Measurements from ENCODE around the gene CTXN1.

CTXN1 gene

GRCh38 chr19:7953576-7953975 lies 27.6 kb upstream of the CTXN1 start:
- Histone ChIP-seq H3K36me3 (ENCODE audit: control insufficient read depth, low read length) (no peaks in the 10 kb centered on the region), H3K27ac (ENCODE audit: low read depth, low read length) (no peak overlapping the region), H4K20me1 (ENCODE audit: control insufficient read depth, insufficient read depth, low read depth, low read length) (no peaks in the 10 kb centered on the region), H3K79me2 (ENCODE audit: control insufficient read depth, low read length) (no peaks in the 10 kb centered on the region), H3K9me3 (ENCODE audit: control insufficient read depth, insufficient read depth, low read length) (no peaks in the 10 kb centered on the region), H3F3A (ENCODE audit: control insufficient read depth, insufficient read depth) (no peaks in the 10 kb centered on the region; the same call in 1 of the 2 replicates), H3K4me3 (ENCODE audit: low read length) (no peak overlapping the region), H3K27me3 (ENCODE audit: control insufficient read depth, low read length) (no peaks in the 10 kb centered on the region), H3K9me2 (replicated peaks; ENCODE audit: control insufficient read depth, low read length) (no peaks in the 10 kb centered on the region), H3K4me1 (ENCODE audit: control insufficient read depth, low read length) (no peaks in the 10 kb centered on the region), H3K4me2 (ENCODE audit: low read length) (no peak overlapping the region)
- TF ChIP-seq EZH2phosphoT487 (IDR thresholded peaks at IDR 0.05; ENCODE audit: borderline replicate concordance, low read length) = no peak
- no peak for TF ChIP-seq CTCF (IDR thresholded peaks at IDR 0.05; ENCODE audit: low read depth, low read length, poor library complexity, severe bottlenecking)

GRCh38 chr19:7953060-7953459 lies 27.1 kb upstream of the CTXN1 start:
- TF ChIP-seq CTCF (IDR thresholded peaks at IDR 0.05; ENCODE audit: low read depth, low read length, poor library complexity, severe bottlenecking) = no peak
- no peak for TF ChIP-seq EZH2phosphoT487 (IDR thresholded peaks at IDR 0.05; ENCODE audit: borderline replicate concordance, low read length)
- H3K9me2 ChIP-seq (replicated peaks; ENCODE audit: control insufficient read depth, low read length) = no peaks in the 10 kb centered on the region

GRCh38 chr19:7947939-7948338 lies 22.0 kb upstream of the CTXN1 start:
- Histone ChIP-seq H3K27me3 (ENCODE audit: control insufficient read depth, low read length) (no peaks in the 10 kb centered on the region), H3K4me3 (ENCODE audit: low read length) (no peak overlapping the region), H3K27ac (ENCODE audit: low read depth, low read length) (no peak overlapping the region), H3K36me3 (ENCODE audit: control insufficient read depth, low read length) (peaks cover 4% of the 10 kb centered on the region; the same call in 1 of the 2 replicates), H3K4me2 (ENCODE audit: low read length) (no peak overlapping the region), H3K9me2 (replicated peaks; ENCODE audit: control insufficient read depth, low read length) (no peaks in the 10 kb centered on the region), H3K79me2 (ENCODE audit: control insufficient read depth, low read length) (peaks cover 20% of the 10 kb centered on the region), H4K20me1 (ENCODE audit: control insufficient read depth, insufficient read depth, low read depth, low read length) (peaks cover 4% of the 10 kb centered on the region; the same call in 1 of the 2 replicates), H3K9me3 (ENCODE audit: control insufficient read depth, insufficient read depth, low read length) (no peaks in the 10 kb centered on the region), H3K4me1 (ENCODE audit: control insufficient read depth, low read length) (peaks cover 9% of the 10 kb centered on the region), H3F3A (ENCODE audit: control insufficient read depth, insufficient read depth) (no peaks in the 10 kb centered on the region; the same call in 1 of the 2 replicates)
- TF ChIP-seq EZH2phosphoT487 (IDR thresholded peaks at IDR 0.05; ENCODE audit: borderline replicate concordance, low read length) (no peak), CTCF (IDR thresholded peaks at IDR 0.05; ENCODE audit: low read depth, low read length, poor library complexity, severe bottlenecking) (no peak)

More at GRCh38 chr19:7953060-7953459, 27.1 kb upstream of the CTXN1 start:
- no peak overlapping the region for H3K4me2 ChIP-seq (ENCODE audit: low read length)
- H3K79me2 ChIP-seq (ENCODE audit: control insufficient read depth, low read length) = no peaks in the 10 kb centered on the region
- no peaks in the 10 kb centered on the region for H3K27me3 ChIP-seq (ENCODE audit: control insufficient read depth, low read length)
- no peaks in the 10 kb centered on the region for H3K9me3 ChIP-seq (ENCODE audit: control insufficient read depth, insufficient read depth, low read length)
- H3K36me3 ChIP-seq (ENCODE audit: control insufficient read depth, low read length) = no peaks in the 10 kb centered on the region
- no peak overlapping the region for H3K27ac ChIP-seq (ENCODE audit: low read depth, low read length)
- no peaks in the 10 kb centered on the region; the same call in 1 of the 2 replicates for H3F3A ChIP-seq (ENCODE audit: control insufficient read depth, insufficient read depth)
- no peaks in the 10 kb centered on the region for H4K20me1 ChIP-seq (ENCODE audit: control insufficient read depth, insufficient read depth, low read depth, low read length)
- H3K4me1 ChIP-seq (ENCODE audit: control insufficient read depth, low read length) = no peaks in the 10 kb centered on the region
- H3K4me3 ChIP-seq (ENCODE audit: low read length) = no peak overlapping the region
